Activated T-helper 2 cell treated with anti-CD3 and anti-CD28 coated beads, Interferon-gamma antibody, Interleukin-2, Interleukin-4, amounts not matched to agents 10 μg/mL and 5 μg/mL and 100 μg/mL, durations not matched to agents 14 hours and 24 hours and 36 hours (primary cell): ENCODE data around the gene CAPZB. TPM values are rescaled to one million over a fixed set of nuclear protein-coding genes. Genes with fewer than 3 reads are reported as not detected.
A peak's percentile ranks its signal among the peaks of the same experiment; 100 is the strongest.

ENCODE experiments used
- DNase-seq: peaks from one replicate; pipeline ENCODE4 v3.0.0; 2021; ENCODE audit warnings: low spot score
- H3K27ac Mint-ChIP-seq: one replicate; pipeline ENCODE4 v1.8.0; 2021; ENCODE audit warnings: mixed read lengths
- H3K27me3 Mint-ChIP-seq: one replicate; pipeline ENCODE4 v1.8.0; 2021; ENCODE audit warnings: low read depth, mixed read lengths
- H3K36me3 Mint-ChIP-seq: one replicate; pipeline ENCODE4 v1.8.0; 2021; ENCODE audit warnings: low read depth, mixed read lengths
- H3K4me1 Mint-ChIP-seq: one replicate; pipeline ENCODE4 v1.8.0; 2021; ENCODE audit warnings: low read depth, mixed read lengths
- H3K4me3 Mint-ChIP-seq: one replicate; pipeline ENCODE4 v1.8.0; 2021; ENCODE audit warnings: low read depth, mild to moderate bottlenecking, moderate library complexity, mixed read lengths
- H3K9me3 Mint-ChIP-seq: one replicate; pipeline ENCODE4 v1.8.0; 2021; ENCODE audit warnings: mixed read lengths
- intact Hi-C: fragments of 100-400 bp; cut with micrococcal nuclease; formaldehyde crosslinking; loops from one replicate; pipeline ENCODE4 v1.15.1; 2023
- total RNA-seq: library from RNA; stranded (reverse); gene quantifications from 2 replicates; pipeline ENCODE4 v1.2.3, GENCODE V29; 2022

Gene CAPZB
- total RNA-seq, 1 donor from 2014 or later: 329 TPM

GRCh38 chr1:19326748-19327065 lies 158.6 kb downstream of the CAPZB start:
- Mint-ChIP-seq H3K36me3 (no peaks in the 10 kb centered on the region), H3K27ac (no peak overlapping the region), H3K4me3 (no peak overlapping the region), H3K4me1 (no peaks in the 10 kb centered on the region), H3K9me3 (no peaks in the 10 kb centered on the region), H3K27me3 (no peaks in the 10 kb centered on the region)
- intact Hi-C loops: no loop called here
- DNase-seq: no peak

GRCh38 chr1:19325958-19326747 lies 159.2 kb downstream of the CAPZB start:
- Mint-ChIP-seq H3K27ac (no peak overlapping the region), H3K27me3 (no peaks in the 10 kb centered on the region), H3K9me3 (no peaks in the 10 kb centered on the region), H3K36me3 (no peaks in the 10 kb centered on the region), H3K4me1 (no peaks in the 10 kb centered on the region), H3K4me3 (no peak overlapping the region)
- intact Hi-C loops: no loop called here
- DNase-seq: no peak

GRCh38 chr1:19325368-19325957 lies 159.9 kb downstream of the CAPZB start:
- no peaks in the 10 kb centered on the region for H3K36me3 Mint-ChIP-seq
- H3K27ac Mint-ChIP-seq: no peak overlapping the region
- H3K9me3 Mint-ChIP-seq: no peaks in the 10 kb centered on the region
- H3K4me1 Mint-ChIP-seq: no peaks in the 10 kb centered on the region
- no peak overlapping the region for H3K4me3 Mint-ChIP-seq
- no peaks in the 10 kb centered on the region for H3K27me3 Mint-ChIP-seq
- intact Hi-C loops: no loop called here
- no peak for DNase-seq

- no peaks in the 10 kb centered on the region for H3K9me3 Mint-ChIP-seq
- H3K36me3 Mint-ChIP-seq: no peaks in the 10 kb centered on the region
- H3K27ac Mint-ChIP-seq: no peak overlapping the region
- no peaks in the 10 kb centered on the region for H3K27me3 Mint-ChIP-seq
- no peaks in the 10 kb centered on the region for H3K4me1 Mint-ChIP-seq
- DNase-seq: no peak
- intact Hi-C loops: no loop called here
- no peak overlapping the region for H3K4me3 Mint-ChIP-seq
Observed at GRCh38 chr1:19324665-19324990, 160.7 kb downstream of the CAPZB start.

GRCh38 chr1:19323987-19324664 lies 161.2 kb downstream of the CAPZB start:
- no peaks in the 10 kb centered on the region for H3K9me3 Mint-ChIP-seq
- H3K36me3 Mint-ChIP-seq: no peaks in the 10 kb centered on the region
- H3K27ac Mint-ChIP-seq: no peak overlapping the region
- H3K4me3 Mint-ChIP-seq: no peak overlapping the region
- H3K4me1 Mint-ChIP-seq: no peaks in the 10 kb centered on the region
- no peaks in the 10 kb centered on the region for H3K27me3 Mint-ChIP-seq
- intact Hi-C loops: no loop called here
- no peak for DNase-seq

GRCh38 chr1:19322481-19322880 lies 162.9 kb downstream of the CAPZB start:
- Mint-ChIP-seq H3K36me3 (peaks cover 6% of the 10 kb centered on the region), H3K27me3 (no peaks in the 10 kb centered on the region), H3K4me3 (no peak overlapping the region), H3K4me1 (no peaks in the 10 kb centered on the region), H3K27ac (no peak overlapping the region), H3K9me3 (no peaks in the 10 kb centered on the region)
- no peak for DNase-seq
- intact Hi-C loops: no loop called here

GRCh38 chr1:19321071-19321470 lies 164.3 kb downstream of the CAPZB start:
- intact Hi-C loops: no loop called here
- Mint-ChIP-seq H3K27me3 (no peaks in the 10 kb centered on the region), H3K4me3 (no peak overlapping the region), H3K4me1 (peaks cover 2% of the 10 kb centered on the region), H3K27ac (no peak overlapping the region), H3K36me3 (peaks cover 6% of the 10 kb centered on the region), H3K9me3 (no peaks in the 10 kb centered on the region)
- no peak for DNase-seq

GRCh38 chr1:19319196-19319595 lies 166.1 kb downstream of the CAPZB start:
- H3K4me3 Mint-ChIP-seq: no peak overlapping the region
- no peaks in the 10 kb centered on the region for H3K27me3 Mint-ChIP-seq
- intact Hi-C loops: no loop called here
- DNase-seq: no peak
- H3K36me3 Mint-ChIP-seq: peaks cover 6% of the 10 kb centered on the region
- peaks cover 9% of the 10 kb centered on the region for H3K4me1 Mint-ChIP-seq
- no peak overlapping the region for H3K27ac Mint-ChIP-seq
- H3K9me3 Mint-ChIP-seq: no peaks in the 10 kb centered on the region

- DNase-seq: no peak
- Mint-ChIP-seq H3K4me3 (no peak overlapping the region), H3K27me3 (no peaks in the 10 kb centered on the region), H3K4me1 (peaks cover 18% of the 10 kb centered on the region), H3K27ac (no peak overlapping the region), H3K36me3 (peaks cover 6% of the 10 kb centered on the region), H3K9me3 (no peaks in the 10 kb centered on the region)
- intact Hi-C loops: no loop called here
Observed at GRCh38 chr1:19317126-19317910, 168.0 kb downstream of the CAPZB start.

GRCh38 chr1:19315378-19316198 lies 169.8 kb downstream of the CAPZB start:
- peaks cover 25% of the 10 kb centered on the region for H3K4me1 Mint-ChIP-seq
- no peaks in the 10 kb centered on the region for H3K27me3 Mint-ChIP-seq
- peak overlapping the region; percentile 58 for H3K27ac Mint-ChIP-seq
- intact Hi-C loops: no loop called here
- DNase-seq: no peak
- peak overlapping the region; percentile 26 for H3K4me3 Mint-ChIP-seq
- peaks cover 10% of the 10 kb centered on the region for H3K36me3 Mint-ChIP-seq
- no peaks in the 10 kb centered on the region for H3K9me3 Mint-ChIP-seq

GRCh38 chr1:19313961-19314882 lies 171.1 kb downstream of the CAPZB start:
- DNase-seq: no peak
- no peaks in the 10 kb centered on the region for H3K27me3 Mint-ChIP-seq
- no peaks in the 10 kb centered on the region for H3K9me3 Mint-ChIP-seq
- H3K4me3 Mint-ChIP-seq: no peak overlapping the region
- intact Hi-C loops: no loop called here
- peaks cover 10% of the 10 kb centered on the region for H3K36me3 Mint-ChIP-seq
- H3K27ac Mint-ChIP-seq: no peak overlapping the region
- peaks cover 26% of the 10 kb centered on the region for H3K4me1 Mint-ChIP-seq

- Mint-ChIP-seq H3K27ac (peak overlapping the region; percentile 12), H3K4me1 (peaks cover 31% of the 10 kb centered on the region), H3K9me3 (no peaks in the 10 kb centered on the region), H3K4me3 (peak overlapping the region; percentile 85), H3K27me3 (no peaks in the 10 kb centered on the region), H3K36me3 (peaks cover 13% of the 10 kb centered on the region)
- no peak for DNase-seq
- intact Hi-C loops: no loop called here
Observed at GRCh38 chr1:19313636-19313959, 171.7 kb downstream of the CAPZB start.
